GM23338 (cell line): ENCODE data around the gene FDXACB1. TPM values are rescaled to one million over a fixed set of nuclear protein-coding genes. Genes with fewer than 3 reads are reported as not detected.

ENCODE experiments used
- ATAC-seq: fragments of 200-7000 bp; cut with Tn5 transposase; 3 replicates; pipeline ENCODE4 v1.9.1; 2020
- DNase-seq: peaks from one replicate; pipeline ENCODE4 v3.0.0-alpha.2; 2015; ENCODE audit warnings: low spot score
- H2AFZ ChIP-seq: fragments of 200-600 bp; sonication (generic); 2 replicates; pipeline ENCODE4 v1.8.0; 2016; ENCODE audit warnings: antibody characterized with exemption, mild to moderate bottlenecking, moderate library complexity
- H3F3A ChIP-seq: fragments of 200-600 bp; sonication (generic); replicated peaks from 2 replicates; pipeline ENCODE4 v1.8.0; 2017; ENCODE audit warnings: antibody characterized with exemption, mixed run types, low read depth
- H3K27ac ChIP-seq: fragments of 200-600 bp; sonication (generic); 2 replicates; pipeline ENCODE4 v1.6.1; 2016; ENCODE audit warnings: low read depth
- H3K27me3 ChIP-seq: fragments of 200-600 bp; sonication (generic); 2 replicates; pipeline ENCODE4 v1.8.0; 2016; ENCODE audit warnings: mild to moderate bottlenecking, mixed run types, moderate library complexity; ENCODE audit not compliant: insufficient read depth
- H3K36me3 ChIP-seq: fragments of 200-600 bp; sonication (generic); 2 replicates; pipeline ENCODE4 v1.8.0; 2016; ENCODE audit warnings: mild to moderate bottlenecking; ENCODE audit not compliant: insufficient read depth
- H3K4me1 ChIP-seq: fragments of 200-600 bp; sonication (generic); 2 replicates; pipeline ENCODE4 v1.8.0; 2016; ENCODE audit warnings: mild to moderate bottlenecking, moderate library complexity; ENCODE audit not compliant: insufficient read depth
- H3K4me2 ChIP-seq: fragments of 200-600 bp; sonication (generic); 2 replicates; pipeline ENCODE4 v1.7.1; 2017; ENCODE audit warnings: mixed run types
- H3K4me3 ChIP-seq: fragments of 200-600 bp; sonication (generic); 2 replicates; pipeline ENCODE4 v1.6.1; 2016; ENCODE audit warnings: mixed run types
- H3K79me2 ChIP-seq: fragments of 200-600 bp; sonication (generic); replicated peaks from 2 replicates; pipeline ENCODE4 v1.8.0; 2017; ENCODE audit warnings: mild to moderate bottlenecking; ENCODE audit not compliant: insufficient read depth
- H3K9me2 ChIP-seq: fragments of 200-600 bp; sonication (generic); 2 replicates; pipeline ENCODE4 v1.8.0; 2017; ENCODE audit not compliant: insufficient read depth
- H4K20me1 ChIP-seq: fragments of 200-600 bp; sonication (generic); replicated peaks from 2 replicates; pipeline ENCODE4 v1.8.0; 2017; ENCODE audit warnings: mild to moderate bottlenecking; ENCODE audit not compliant: insufficient read depth
- H3K27ac Mint-ChIP-seq: 2 replicates; pipeline ENCODE4 v1.8.0; 2020; ENCODE audit warnings: inconsistent platforms, mild to moderate bottlenecking, moderate library complexity, mixed read lengths
- H3K27me3 Mint-ChIP-seq: 3 replicates; pipeline ENCODE4 v1.8.0; 2022; ENCODE audit warnings: low read depth, mild to moderate bottlenecking, moderate library complexity, mixed read lengths, inconsistent platforms; ENCODE audit not compliant: insufficient read depth, poor library complexity
- H3K36me3 Mint-ChIP-seq: 3 replicates; pipeline ENCODE4 v1.8.0; 2021; ENCODE audit warnings: low read depth, mild to moderate bottlenecking, inconsistent platforms, moderate library complexity, mixed read lengths
- H3K4me1 Mint-ChIP-seq: 3 replicates; pipeline ENCODE4 v1.8.0; 2020; ENCODE audit warnings: mild to moderate bottlenecking, inconsistent platforms, mixed read lengths
- H3K4me3 Mint-ChIP-seq: 3 replicates; pipeline ENCODE4 v1.8.0; 2021; ENCODE audit warnings: moderate library complexity, mild to moderate bottlenecking, inconsistent platforms, mixed read lengths
- H3K9me3 Mint-ChIP-seq: 3 replicates; pipeline ENCODE4 v1.8.0; 2020; ENCODE audit warnings: moderate library complexity, mild to moderate bottlenecking, inconsistent platforms, mixed read lengths
- CREB1 ChIP-seq: fragments of 250-450 bp; sonication (Bioruptor Pico); IDR thresholded peaks from 2 replicates; pipeline ENCODE4 v1.5.0; 2020; ENCODE audit warnings: low read depth, mild to moderate bottlenecking, moderate library complexity
- CTCF ChIP-seq, 2 experiments: fragments of 200-600 bp in 1 of 2; sonication (generic) in 1 of 2; conservative IDR thresholded peaks; 2 replicates each; pipeline versions ENCODE4 v1.5.1 to v1.6.1; 2016 to 2017; ENCODE audit warnings: antibody characterized with exemption in 2 of 2, low read depth in 2 of 2, mild to moderate bottlenecking in 2 of 2, moderate library complexity in 1 of 2
- EZH2 ChIP-seq: fragments of 200-600 bp; sonication (generic); IDR thresholded peaks from one replicate; pipeline ENCODE4 v1.8.0; 2017; ENCODE audit warnings: antibody characterized with exemption, mild to moderate bottlenecking, low read depth; ENCODE audit not compliant: unreplicated experiment
- EZH2phosphoT487 ChIP-seq: fragments of 200-600 bp; sonication (generic); IDR thresholded peaks from one replicate; pipeline ENCODE4 v1.8.1; 2018; ENCODE audit warnings: antibody characterized with exemption; ENCODE audit not compliant: unreplicated experiment
- JUNB ChIP-seq: IDR thresholded peaks from one replicate; pipeline ENCODE4 v1.6.1; 2016; ENCODE audit warnings: antibody characterized with exemption; ENCODE audit not compliant: unreplicated experiment
- NANOG ChIP-seq: IDR thresholded peaks from 2 replicates; pipeline ENCODE4 v1.6.1; 2016; ENCODE audit warnings: antibody characterized with exemption, borderline replicate concordance
- POLR2AphosphoS5 ChIP-seq: IDR thresholded peaks from 2 replicates; pipeline ENCODE4 v1.6.1; 2016; ENCODE audit warnings: antibody characterized with exemption, low read depth
- STAT1 ChIP-seq: IDR thresholded peaks from one replicate; pipeline ENCODE4 v1.6.1; 2016; ENCODE audit warnings: antibody characterized with exemption; ENCODE audit not compliant: unreplicated experiment
- ZNF114 ChIP-seq: fragments of 250-450 bp; sonication (Bioruptor Pico); IDR thresholded peaks from 2 replicates; pipeline ENCODE4 v1.5.0; 2020; ENCODE audit warnings: mild to moderate bottlenecking, moderate library complexity
- ZNF331 ChIP-seq: fragments of 250-450 bp; sonication (Bioruptor Pico); IDR thresholded peaks from 2 replicates; pipeline ENCODE4 v1.5.0; 2020; ENCODE audit warnings: low read depth, mild to moderate bottlenecking, moderate library complexity
- ZNF462 ChIP-seq: fragments of 250-450 bp; sonication (Bioruptor Pico); IDR thresholded peaks from 2 replicates; pipeline ENCODE4 v1.5.0; 2020; ENCODE audit warnings: mild to moderate bottlenecking, moderate library complexity
- polyA plus RNA-seq: library from polyadenylated mRNA; unstranded; fragments of >200 nt; fragmentation: Nextera tagmentation; extraction: Ambion mirVana; gene quantifications from 2 replicates; pipeline ENCODE4 v1.2.1, GENCODE V29; 2016
- total RNA-seq: library from RNA; depleted of rRNA; stranded (reverse); fragments of >200 nt; shearing (Covaris generic); gene quantifications from 2 replicates; pipeline ENCODE4 v1.2.3, GENCODE V29; 2014
- TF ChIP-seq, protein P1 (sequence below): IDR thresholded peaks from 2 replicates; pipeline ENCODE4 v1.6.1; 2016; ENCODE audit warnings: antibody characterized with exemption
- TF ChIP-seq, protein P2 (sequence below): IDR thresholded peaks from one replicate; pipeline ENCODE4 v1.6.1; 2018; ENCODE audit warnings: antibody characterized with exemption; ENCODE audit not compliant: unreplicated experiment

The FDXACB1 gene
- total and polyA plus RNA-seq, 2 experiments from 2014 or later, result 1.6 to 2.4 TPM

DNA sequence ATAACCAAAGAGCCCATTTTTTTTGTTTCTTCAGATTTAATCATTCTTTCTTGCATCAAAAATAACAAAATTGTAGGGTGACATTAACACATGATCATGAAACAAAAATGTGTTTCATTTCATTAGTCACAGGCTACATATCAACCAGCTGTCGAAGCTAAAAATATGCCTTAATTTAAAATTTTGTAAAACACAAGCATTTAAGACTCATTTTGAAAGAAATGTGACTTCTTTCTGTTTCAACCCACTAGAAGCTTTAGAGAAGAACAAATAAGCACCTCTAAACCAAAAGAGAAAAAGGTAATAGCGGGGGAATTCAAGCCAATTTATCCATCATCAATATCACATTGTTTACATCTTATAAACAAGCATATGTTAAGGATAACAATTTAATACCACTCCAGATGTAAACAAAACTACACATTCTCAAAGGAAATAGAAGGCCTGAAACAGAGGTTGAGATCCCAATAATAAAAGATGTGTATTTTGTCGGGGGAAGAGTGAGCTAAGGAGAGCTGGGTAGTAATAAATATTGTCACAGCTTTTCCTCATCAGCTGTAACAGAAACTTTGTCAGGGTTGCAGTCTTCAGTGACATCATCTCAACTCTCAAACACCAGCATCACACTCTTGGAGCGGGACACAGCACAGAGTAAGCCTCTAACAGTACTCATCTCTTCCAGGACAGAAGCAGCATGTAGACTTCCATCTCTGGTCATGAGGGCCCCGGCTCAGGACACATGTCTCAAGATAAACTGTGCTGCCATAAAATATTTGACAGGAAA lies 49.6 kb downstream of the FDXACB1 start:
- H4K20me1 ChIP-seq, result no peaks in the 10 kb centered on the region
- no peak overlapping the region for H2AFZ ChIP-seq
- no peak overlapping the region; the same call in 1 of the 2 replicates for H3K27ac Mint-ChIP-seq
- no peaks in the 10 kb centered on the region for H3K9me2 ChIP-seq
- no peaks in the 10 kb centered on the region for H3K36me3 Mint-ChIP-seq
- no peak overlapping the region for H3K4me2 ChIP-seq
- peaks cover 19% of the 10 kb centered on the region for H3K4me1 Mint-ChIP-seq
- H3K79me2 ChIP-seq, result no peaks in the 10 kb centered on the region
- H3F3A ChIP-seq, result no peaks in the 10 kb centered on the region
- peaks cover 12% of the 10 kb centered on the region for H3K4me1 ChIP-seq
- H3K27ac ChIP-seq, result no peak overlapping the region
- no peaks in the 10 kb centered on the region for H3K9me3 Mint-ChIP-seq
- no peak overlapping the region for H3K4me3 Mint-ChIP-seq
- TF ChIP-seq ZNF331 (CRISPR knock-in tag) (no peak), EZH2 (no peak), ZNF462 (CRISPR knock-in tag) (no peak), ZNF114 (CRISPR knock-in tag) (no peak), NANOG (no peak), CREB1 (no peak), EZH2phosphoT487 (no peak), CTCF (conservative IDR thresholded peaks at IDR 0.05; ENCODE audit: low read depth in 2 of 2) (no peak), STAT1 (no peak), POLR2AphosphoS5 (no peak), JUNB (no peak)
- TF ChIP-seq, protein P1, sequence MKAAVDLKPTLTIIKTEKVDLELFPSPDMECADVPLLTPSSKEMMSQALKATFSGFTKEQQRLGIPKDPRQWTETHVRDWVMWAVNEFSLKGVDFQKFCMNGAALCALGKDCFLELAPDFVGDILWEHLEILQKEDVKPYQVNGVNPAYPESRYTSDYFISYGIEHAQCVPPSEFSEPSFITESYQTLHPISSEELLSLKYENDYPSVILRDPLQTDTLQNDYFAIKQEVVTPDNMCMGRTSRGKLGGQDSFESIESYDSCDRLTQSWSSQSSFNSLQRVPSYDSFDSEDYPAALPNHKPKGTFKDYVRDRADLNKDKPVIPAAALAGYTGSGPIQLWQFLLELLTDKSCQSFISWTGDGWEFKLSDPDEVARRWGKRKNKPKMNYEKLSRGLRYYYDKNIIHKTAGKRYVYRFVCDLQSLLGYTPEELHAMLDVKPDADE, result no peak
- TF ChIP-seq, protein P2, sequence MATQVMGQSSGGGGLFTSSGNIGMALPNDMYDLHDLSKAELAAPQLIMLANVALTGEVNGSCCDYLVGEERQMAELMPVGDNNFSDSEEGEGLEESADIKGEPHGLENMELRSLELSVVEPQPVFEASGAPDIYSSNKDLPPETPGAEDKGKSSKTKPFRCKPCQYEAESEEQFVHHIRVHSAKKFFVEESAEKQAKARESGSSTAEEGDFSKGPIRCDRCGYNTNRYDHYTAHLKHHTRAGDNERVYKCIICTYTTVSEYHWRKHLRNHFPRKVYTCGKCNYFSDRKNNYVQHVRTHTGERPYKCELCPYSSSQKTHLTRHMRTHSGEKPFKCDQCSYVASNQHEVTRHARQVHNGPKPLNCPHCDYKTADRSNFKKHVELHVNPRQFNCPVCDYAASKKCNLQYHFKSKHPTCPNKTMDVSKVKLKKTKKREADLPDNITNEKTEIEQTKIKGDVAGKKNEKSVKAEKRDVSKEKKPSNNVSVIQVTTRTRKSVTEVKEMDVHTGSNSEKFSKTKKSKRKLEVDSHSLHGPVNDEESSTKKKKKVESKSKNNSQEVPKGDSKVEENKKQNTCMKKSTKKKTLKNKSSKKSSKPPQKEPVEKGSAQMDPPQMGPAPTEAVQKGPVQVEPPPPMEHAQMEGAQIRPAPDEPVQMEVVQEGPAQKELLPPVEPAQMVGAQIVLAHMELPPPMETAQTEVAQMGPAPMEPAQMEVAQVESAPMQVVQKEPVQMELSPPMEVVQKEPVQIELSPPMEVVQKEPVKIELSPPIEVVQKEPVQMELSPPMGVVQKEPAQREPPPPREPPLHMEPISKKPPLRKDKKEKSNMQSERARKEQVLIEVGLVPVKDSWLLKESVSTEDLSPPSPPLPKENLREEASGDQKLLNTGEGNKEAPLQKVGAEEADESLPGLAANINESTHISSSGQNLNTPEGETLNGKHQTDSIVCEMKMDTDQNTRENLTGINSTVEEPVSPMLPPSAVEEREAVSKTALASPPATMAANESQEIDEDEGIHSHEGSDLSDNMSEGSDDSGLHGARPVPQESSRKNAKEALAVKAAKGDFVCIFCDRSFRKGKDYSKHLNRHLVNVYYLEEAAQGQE, result no peak
- ATAC-seq, result no peak
- DNase-seq, result no peak
- H3K27me3 Mint-ChIP-seq, result peaks cover 7% of the 10 kb centered on the region
- no peaks in the 10 kb centered on the region for H3K27me3 ChIP-seq
- H3K36me3 ChIP-seq, result no peaks in the 10 kb centered on the region
- H3K4me3 ChIP-seq, result no peak overlapping the region
